HFF-Myc (cell line): ENCODE data around the gene KAZN.

Experiments
- DNase-seq: peaks from one replicate; pipeline ENCODE4 v3.0.0-alpha.2; 2011; ENCODE audit warnings: low read depth; ENCODE audit errors: extremely low read depth
- H3K4me3 ChIP-seq: replicated peaks from 2 replicates; pipeline ENCODE4 v1.5.1; 2011; ENCODE audit warnings: low read depth, mild to moderate bottlenecking, control low read depth, low read length
- CTCF ChIP-seq: IDR thresholded peaks from 2 replicates; pipeline ENCODE4 v1.5.1; 2012; ENCODE audit warnings: mild to moderate bottlenecking, low read depth, low read length, control low read depth; ENCODE audit errors: missing control alignments

Gene KAZN

DNA sequence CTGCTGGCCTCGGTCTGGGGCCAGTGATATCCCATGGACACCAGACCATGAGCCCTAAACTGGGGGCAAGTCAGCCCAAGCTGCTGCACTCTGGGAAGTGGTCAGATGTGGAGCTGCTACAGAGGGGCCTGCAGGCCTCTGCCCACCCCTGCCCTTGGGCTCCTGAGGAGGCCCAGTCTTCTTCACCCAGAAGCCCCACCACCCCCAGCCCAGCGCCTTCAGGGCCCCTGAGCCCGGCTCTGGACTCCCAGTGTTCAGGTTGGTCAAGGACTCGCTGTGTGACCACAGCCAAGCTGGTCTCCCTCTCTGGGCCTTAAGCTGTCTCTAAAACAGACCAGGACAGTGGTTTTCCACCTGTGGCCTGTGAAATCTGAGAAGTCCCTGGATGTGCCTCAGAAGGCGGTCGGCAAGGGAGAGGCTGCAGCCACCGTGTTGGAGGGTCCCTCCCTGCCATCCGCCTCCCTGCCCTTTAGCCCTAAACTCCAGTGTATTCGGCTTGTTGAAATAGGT lies 475.4 kb downstream of the KAZN start:
- no peak for TF ChIP-seq CTCF
- no peak overlapping the region for H3K4me3 ChIP-seq
- no peak for DNase-seq

DNA sequence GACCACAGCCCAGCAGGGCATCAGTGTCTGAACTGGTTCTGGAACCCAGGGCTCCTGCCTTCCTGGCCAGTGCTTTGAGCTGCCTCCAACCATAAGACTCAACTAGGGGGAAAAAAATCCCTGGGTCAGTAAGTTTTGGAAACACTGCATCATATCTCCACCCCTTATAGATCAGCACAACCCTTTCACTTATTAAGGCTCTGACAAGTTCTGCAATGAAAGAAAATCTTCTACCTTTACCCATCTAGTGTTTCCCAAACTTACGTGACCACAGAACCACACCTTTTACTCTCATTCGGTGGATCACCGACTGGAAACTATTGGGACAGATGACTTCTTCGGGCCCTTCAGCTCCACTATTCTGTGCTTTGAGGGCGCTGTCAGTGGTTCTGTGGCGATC lies 476.7 kb downstream of the KAZN start:
- no peak for DNase-seq
- no peak for TF ChIP-seq CTCF
- no peak overlapping the region for H3K4me3 ChIP-seq

- no peak for DNase-seq
- TF ChIP-seq CTCF: no peak
These were observed 477.3 kb downstream of the KAZN start for GRCh38 chr1:15075817-15076216.

DNA sequence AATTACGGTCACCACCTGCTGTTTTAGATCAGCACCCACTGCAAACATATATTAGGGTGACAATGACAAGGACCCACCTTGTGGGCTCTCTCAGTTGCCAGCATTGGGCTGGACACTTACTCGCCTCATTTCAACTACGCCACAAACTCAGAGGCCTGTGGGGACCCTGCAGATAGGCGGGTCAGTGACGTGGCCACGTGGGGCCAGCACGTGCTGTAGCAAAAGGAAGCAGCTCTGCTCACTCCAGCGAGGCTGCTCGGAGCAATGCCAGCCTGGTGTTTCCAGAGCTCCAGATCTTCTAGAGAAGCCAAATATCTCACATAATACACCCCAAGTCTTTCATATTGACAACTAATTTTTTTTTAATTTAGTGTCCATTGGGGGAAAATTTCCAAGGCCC lies 478.3 kb downstream of the KAZN start:
- no peak overlapping the region for H3K4me3 ChIP-seq
- DNase-seq: no peak
- TF ChIP-seq CTCF: no peak

More at GRCh38 chr1:15075817-15076216, 477.3 kb downstream of the KAZN start:
- H3K4me3 ChIP-seq: no peak overlapping the region

- no peak for TF ChIP-seq CTCF
- H3K4me3 ChIP-seq: no peak overlapping the region
- no peak for DNase-seq
These were observed 478.9 kb downstream of the KAZN start for GRCh38 chr1:15077384-15077783.

DNA sequence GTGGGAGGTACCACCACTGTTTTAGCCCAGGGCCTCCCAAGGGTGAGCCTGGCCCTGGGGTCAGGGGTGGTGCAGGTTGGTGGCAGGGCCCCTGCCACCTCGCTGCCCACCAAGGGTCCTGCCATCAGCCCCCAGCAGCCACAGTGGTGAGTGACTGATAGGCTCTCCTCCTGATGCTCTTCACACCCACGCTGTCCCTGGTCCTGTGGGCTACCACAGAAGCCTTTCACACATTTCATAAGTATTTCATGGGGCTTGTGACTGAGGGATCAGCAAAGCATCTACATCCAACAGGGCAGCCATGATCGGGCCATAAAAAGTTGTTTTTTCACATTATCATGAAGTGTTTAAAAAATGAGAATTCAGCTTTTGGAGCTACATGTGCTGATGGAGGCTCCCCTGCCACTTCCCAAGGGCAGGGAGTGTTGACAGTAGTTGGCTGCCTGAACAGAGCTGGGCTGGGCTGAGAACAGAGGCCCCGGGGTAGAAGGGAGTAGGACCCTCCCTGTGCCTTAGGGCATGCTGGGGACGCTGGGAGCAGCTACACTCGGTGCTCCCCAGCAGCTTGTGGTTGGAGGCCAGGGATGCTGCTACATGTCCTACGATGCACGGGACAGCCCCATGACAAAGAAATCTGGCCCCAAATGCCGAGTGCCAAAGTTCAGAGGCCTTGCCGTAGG lies 482.0 kb downstream of the KAZN start:
- no peak for DNase-seq
- no peak overlapping the region for H3K4me3 ChIP-seq
- TF ChIP-seq CTCF: no peak

DNA sequence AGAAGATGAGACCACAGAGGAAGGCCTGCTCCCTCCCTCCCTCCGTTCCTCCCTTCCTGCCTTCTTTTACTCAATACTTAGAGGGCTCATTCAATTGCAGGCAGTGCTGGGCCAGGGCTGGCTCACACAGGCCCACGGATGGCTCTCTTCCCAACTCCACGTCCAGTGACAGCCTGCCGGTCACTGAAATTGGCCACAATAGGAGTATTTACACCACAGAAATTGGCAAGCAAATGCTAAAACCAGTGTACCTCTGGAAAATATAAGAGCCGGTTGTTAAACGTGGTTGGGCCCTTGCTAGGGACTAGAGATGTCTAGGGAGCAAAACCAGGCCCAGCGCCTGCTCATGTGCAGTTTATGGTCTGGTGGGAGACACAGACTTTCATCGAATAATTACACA lies 482.6 kb downstream of the KAZN start:
- no peak for DNase-seq
- no peak for TF ChIP-seq CTCF
- H3K4me3 ChIP-seq: no peak overlapping the region
